ENCODE measurements around the gene NOL12.

The NOL12 gene

GRCh38 chr22:37659066-37659896 is 26.9 kb upstream of the NOL12 start:
- peak; percentile 31 for DNase-seq (ENCODE audit: low spot score)

- DNase-seq (ENCODE audit: low spot score), result no peak
Observed at GRCh38 chr22:37659897-37660708, 26.0 kb upstream of the NOL12 start.

- no peak for DNase-seq (ENCODE audit: low spot score)
Observed at GRCh38 chr22:37660709-37661045, 25.5 kb upstream of the NOL12 start.

DNA sequence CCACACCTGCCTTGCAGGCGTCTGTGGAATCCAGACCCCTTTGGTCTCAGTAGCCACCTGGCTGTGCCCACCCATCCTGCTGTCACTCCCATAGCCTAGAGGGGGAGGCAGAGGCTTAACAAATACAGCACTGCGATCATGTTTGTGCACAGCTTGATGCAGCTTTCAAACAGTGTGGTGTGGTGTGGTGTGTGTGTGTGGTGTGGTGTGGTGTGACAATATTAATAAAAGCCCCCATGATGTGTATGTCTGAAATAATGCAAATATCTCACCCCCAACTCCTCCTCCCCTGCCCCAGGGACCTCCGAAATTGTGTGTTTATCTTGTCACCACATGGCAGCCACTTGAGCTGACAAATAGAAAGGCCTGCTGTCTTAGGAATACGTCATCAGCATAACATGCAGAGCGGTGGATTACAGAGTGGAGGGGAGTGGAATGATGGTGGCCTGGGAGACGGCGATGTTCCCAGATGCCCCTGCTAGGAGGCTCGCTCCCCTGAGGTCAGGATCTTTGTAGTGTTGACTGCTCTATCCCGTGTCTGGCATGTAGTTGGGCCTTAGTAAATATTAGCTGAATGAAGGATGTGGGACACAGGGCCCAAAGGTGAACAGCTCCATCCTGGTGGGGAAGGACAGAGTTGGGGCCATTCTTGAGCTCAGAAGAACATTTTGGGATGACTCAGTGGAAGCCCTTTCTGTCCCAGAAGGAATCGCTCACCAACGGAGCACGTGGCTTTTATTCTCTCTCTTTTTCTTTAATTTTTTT is 24.8 kb upstream of the NOL12 start:
- peak; percentile 60 for DNase-seq (ENCODE audit: low spot score)

DNA sequence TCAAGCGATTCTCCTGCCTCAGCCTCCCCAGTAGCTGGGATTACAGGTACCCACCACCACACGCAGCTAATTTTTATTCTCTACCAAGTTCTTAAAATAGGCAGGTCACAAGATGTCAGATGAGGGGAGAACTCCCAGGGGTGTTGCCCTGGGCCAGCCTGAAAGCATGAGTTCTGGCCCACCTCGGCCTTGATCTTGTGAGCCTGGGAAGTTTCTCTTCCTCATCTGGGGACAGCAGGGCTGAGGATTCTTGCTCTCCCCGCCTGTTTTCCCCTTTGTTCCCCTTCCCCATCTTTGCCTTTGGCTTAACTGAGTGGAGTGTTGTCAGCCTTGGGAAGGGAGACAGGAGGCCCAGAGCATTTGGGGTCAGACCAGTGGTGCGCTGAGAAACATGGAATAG is 24.1 kb upstream of the NOL12 start:
- no peak for DNase-seq (ENCODE audit: low spot score)

GRCh38 chr22:37663521-37664140 is 22.5 kb upstream of the NOL12 start:
- no peak for DNase-seq (ENCODE audit: low spot score)

GRCh38 chr22:37664249-37665101 is 21.7 kb upstream of the NOL12 start:
- DNase-seq (ENCODE audit: low spot score), result no peak

DNA sequence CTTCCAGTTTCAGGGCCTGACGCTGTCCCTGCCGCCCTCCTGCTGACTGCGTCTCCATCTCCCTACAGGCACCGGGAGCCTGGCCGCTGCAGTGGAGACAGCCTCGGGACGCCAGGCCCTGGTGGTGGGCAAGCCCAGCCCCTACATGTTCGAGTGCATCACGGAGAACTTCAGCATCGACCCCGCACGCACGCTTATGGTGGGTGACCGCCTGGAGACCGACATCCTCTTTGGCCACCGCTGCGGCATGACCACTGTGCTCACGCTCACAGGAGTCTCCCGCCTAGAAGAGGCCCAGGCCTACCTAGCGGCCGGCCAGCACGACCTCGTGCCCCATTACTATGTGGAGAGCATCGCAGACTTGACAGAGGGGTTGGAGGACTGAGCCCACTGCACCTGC is 20.7 kb upstream of the NOL12 start:
- DNase-seq (ENCODE audit: low spot score), result no peak

- no peak for DNase-seq (ENCODE audit: low spot score)
Observed at GRCh38 chr22:37669586-37669985, 16.6 kb upstream of the NOL12 start.

DNA sequence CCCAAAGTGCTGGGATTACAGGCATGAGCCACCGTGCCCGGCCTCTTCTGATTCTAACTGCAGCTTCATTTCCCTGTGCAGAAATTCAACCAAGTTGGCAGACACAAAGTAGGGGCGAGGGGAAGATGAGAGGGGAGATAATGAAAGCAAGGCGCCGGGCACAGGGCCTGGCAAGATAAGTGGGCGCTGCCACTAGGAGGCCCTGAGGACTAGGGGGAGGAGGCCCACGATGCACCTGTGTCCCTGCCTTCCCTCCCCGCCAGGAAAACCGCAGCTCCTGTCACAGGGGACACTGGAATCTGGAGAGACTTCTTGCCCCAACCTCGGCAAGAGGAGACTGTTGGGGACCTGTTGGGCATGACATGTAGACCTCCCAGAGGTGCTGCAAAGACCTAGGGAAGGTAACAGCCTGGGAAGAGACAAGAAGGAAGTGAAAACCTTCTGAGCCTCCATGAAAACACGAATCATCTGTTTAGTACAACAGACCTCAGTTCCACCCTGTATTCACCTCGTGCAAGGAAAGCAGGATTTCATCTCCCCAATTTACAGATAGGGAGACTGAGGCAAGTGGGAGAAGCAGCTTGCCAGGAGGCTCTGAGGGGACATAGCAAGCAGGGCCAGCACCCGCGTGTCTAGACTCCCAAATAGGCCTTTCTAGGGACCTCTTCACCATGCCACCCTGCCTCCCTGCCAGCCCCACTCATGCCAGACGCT is 13.8 kb upstream of the NOL12 start:
- DNase-seq (ENCODE audit: low spot score), result no peak

DNA sequence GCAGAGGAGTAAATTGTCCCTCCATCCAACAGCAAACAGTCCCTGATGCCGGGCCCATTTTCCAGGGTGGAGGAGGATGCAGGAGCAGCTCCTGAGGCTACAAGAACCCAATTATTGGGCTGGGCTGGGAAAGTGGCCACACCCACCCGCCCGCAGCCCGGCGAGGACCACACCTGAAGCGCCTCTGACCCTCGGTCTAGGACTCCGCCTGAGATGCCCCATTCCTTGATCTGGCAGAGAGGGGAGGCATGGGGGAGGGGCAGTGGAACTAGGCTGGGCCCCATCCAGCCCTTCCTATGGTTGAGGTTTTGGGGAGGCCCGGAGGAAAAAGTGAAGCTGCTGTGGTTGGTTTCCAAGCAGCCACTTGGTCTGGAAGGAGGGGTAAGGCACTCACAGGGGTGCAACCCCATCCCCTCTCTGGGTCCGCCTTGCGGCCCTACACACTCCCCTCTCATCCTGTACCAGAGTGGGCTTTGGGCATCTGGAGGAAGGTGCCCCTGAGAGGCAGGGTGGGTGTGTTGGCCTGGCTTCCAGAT is 13.2 kb upstream of the NOL12 start:
- DNase-seq (ENCODE audit: low spot score), result no peak

DNA sequence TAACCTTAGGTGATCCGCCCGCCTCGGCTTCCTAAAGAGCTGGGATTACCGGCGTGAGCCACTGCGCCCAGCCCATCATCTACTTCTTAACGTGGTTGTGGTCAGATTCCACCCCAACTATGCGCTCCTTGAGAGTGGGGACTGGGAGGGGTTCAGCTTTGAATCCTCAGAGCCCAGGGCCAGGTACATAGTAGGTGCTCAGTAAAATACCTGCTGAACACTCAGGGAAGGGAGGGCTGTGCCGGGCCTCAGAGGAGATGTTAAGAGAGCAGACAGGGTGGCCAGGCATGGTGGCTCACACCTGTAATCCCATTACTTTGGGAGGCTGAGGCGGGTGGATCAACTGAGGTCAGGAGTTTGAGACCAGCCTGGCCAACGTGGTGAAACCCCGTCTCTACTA is 11.9 kb upstream of the NOL12 start:
- DNase-seq (ENCODE audit: low spot score), result no peak

- DNase-seq (ENCODE audit: low spot score), result peak; percentile 98
Observed at GRCh38 chr22:37674951-37675929, 10.9 kb upstream of the NOL12 start, which contains the start of gene LGALS1. TSS of gene LGALS1 (plus strand) at chr22:37675636. CDS start at chr22:37675703, 67 bp downstream.

DNA sequence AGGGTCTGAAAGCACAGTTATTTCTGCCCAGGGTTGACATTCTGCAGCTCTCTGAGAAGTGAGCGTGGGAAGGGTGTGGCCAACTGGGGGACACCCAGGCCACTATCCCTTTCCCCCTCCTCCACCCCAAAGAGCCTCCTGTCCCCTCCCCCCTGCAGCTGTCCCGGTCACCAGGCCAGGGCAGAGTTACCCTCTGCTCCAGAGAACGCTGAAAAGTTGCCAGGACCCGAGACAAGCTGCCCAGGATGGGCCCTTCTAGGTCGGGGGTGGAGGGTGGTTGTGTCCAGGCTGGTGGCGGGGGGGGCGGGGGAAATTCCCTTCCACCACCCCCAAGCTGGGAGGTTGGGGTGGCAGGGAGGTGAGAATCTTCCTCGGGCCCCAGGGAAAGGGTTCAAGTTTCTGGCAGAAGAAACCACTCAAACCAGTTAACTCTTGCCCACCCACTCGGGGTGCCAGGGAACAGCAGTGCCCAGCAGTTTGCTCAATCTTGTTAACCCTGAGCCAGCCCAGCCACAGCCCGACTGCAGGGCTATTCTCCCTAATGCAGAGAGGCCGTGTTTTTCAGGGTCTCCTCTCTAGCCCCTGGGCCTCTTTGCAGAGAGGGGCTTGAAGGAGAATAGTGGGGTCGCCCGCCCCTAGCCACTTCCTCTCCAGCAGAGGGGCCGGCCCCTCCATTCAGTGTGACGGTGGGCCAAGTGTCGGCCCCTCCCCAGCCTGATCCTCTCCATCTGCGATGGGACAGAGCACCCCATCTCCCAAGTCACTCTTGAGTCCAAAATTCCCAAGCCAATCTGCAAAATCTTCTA is 10.0 kb upstream of the NOL12 start:
- DNase-seq (ENCODE audit: low spot score), result peak; percentile 46

GRCh38 chr22:37676736-37677492 is 9.2 kb upstream of the NOL12 start:
- peak; percentile 91 for DNase-seq (ENCODE audit: low spot score)

GRCh38 chr22:37677493-37677974 is 8.6 kb upstream of the NOL12 start:
- no peak for DNase-seq (ENCODE audit: low spot score)

- DNase-seq (ENCODE audit: low spot score), result no peak
Observed at GRCh38 chr22:37678372-37678771, 7.8 kb upstream of the NOL12 start.

Measured in GM03348 (cell line).